H9 (cell line): ENCODE results near the gene ANKRD16. TPM values are rescaled to one million over a fixed set of nuclear protein-coding genes. Genes with fewer than 3 reads are reported as not detected.

Source experiments
- DNase-seq: peaks from one replicate; pipeline ENCODE4 v3.0.0-alpha.2; 2017
- H2AFZ ChIP-seq: one replicate; pipeline ENCODE4 v1.6.1; 2013; ENCODE audit warnings: mild to moderate bottlenecking, low read length, control low read depth, moderate library complexity
- H2AK5ac ChIP-seq: 2 replicates; pipeline ENCODE4 v1.6.1; 2013; ENCODE audit warnings: low read length, control low read depth, mixed read lengths; ENCODE audit not compliant: insufficient read length
- H2BK120ac ChIP-seq: one replicate; pipeline ENCODE4 v1.6.1; 2013; ENCODE audit warnings: low read depth, mild to moderate bottlenecking, low read length, control low read depth, inconsistent platforms; ENCODE audit not compliant: poor library complexity, severe bottlenecking
- H2BK12ac ChIP-seq: 2 replicates; pipeline ENCODE4 v1.6.1; 2013; ENCODE audit warnings: low read length, control low read depth, mixed read lengths, low read depth; ENCODE audit not compliant: insufficient read length
- H2BK15ac ChIP-seq: 2 replicates; pipeline ENCODE4 v1.6.1; 2013; ENCODE audit warnings: low read depth, low read length, control low read depth
- H2BK20ac ChIP-seq: one replicate; pipeline ENCODE4 v1.6.1; 2013; ENCODE audit warnings: low read depth, mild to moderate bottlenecking, low read length, control low read depth, inconsistent platforms; ENCODE audit not compliant: poor library complexity, severe bottlenecking
- H2BK5ac ChIP-seq: 2 replicates; pipeline ENCODE4 v1.6.1; 2013; ENCODE audit warnings: low read length, control low read depth, mixed read lengths; ENCODE audit not compliant: insufficient read length
- H3K14ac ChIP-seq: 2 replicates; pipeline ENCODE4 v1.6.1; 2013; ENCODE audit warnings: low read length, control low read depth; ENCODE audit not compliant: insufficient read depth
- H3K18ac ChIP-seq: 2 replicates; pipeline ENCODE4 v1.6.1; 2013; ENCODE audit warnings: low read depth, mild to moderate bottlenecking, mixed read lengths, low read length, control low read depth; ENCODE audit not compliant: insufficient read length
- H3K23ac ChIP-seq: 2 replicates; pipeline ENCODE4 v1.6.1; 2013; ENCODE audit warnings: low read length, control low read depth, mixed read lengths, low read depth; ENCODE audit not compliant: insufficient read length
- H3K23me2 ChIP-seq: 2 replicates; pipeline ENCODE4 v1.6.1; 2013; ENCODE audit warnings: low read depth, mild to moderate bottlenecking, mixed read lengths, low read length, control low read depth; ENCODE audit not compliant: insufficient read length, poor library complexity, severe bottlenecking
- H3K27ac ChIP-seq: 2 replicates; pipeline ENCODE4 v1.5.1; 2013; ENCODE audit warnings: low read length, control low read depth, mixed read lengths, low read depth; ENCODE audit not compliant: insufficient read length
- H3K27me3 ChIP-seq: 2 replicates; pipeline ENCODE4 v1.6.1; 2013; ENCODE audit warnings: low read length, control low read depth, inconsistent platforms; ENCODE audit not compliant: insufficient read depth
- H3K4ac ChIP-seq: 2 replicates; pipeline ENCODE4 v1.6.1; 2013; ENCODE audit warnings: low read depth, mild to moderate bottlenecking, control low read depth, inconsistent platforms, low read length, moderate library complexity
- H3K4me1 ChIP-seq: 2 replicates; pipeline ENCODE4 v1.6.1; 2013; ENCODE audit warnings: low read length, control low read depth, inconsistent platforms; ENCODE audit not compliant: insufficient read depth
- H3K4me2 ChIP-seq: 2 replicates; pipeline ENCODE4 v1.6.1; 2013; ENCODE audit warnings: low read length, control low read depth, mixed read lengths; ENCODE audit not compliant: insufficient read length, insufficient read depth
- H3K56ac ChIP-seq: 2 replicates; pipeline ENCODE4 v1.6.1; 2013; ENCODE audit warnings: low read depth, mild to moderate bottlenecking, mixed read lengths, low read length, control low read depth; ENCODE audit not compliant: insufficient read length
- H3K79me1 ChIP-seq: 2 replicates; pipeline ENCODE4 v1.6.1; 2013; ENCODE audit warnings: low read depth, mild to moderate bottlenecking, moderate library complexity, low read length, control low read depth, inconsistent platforms; ENCODE audit not compliant: insufficient read depth, poor library complexity, severe bottlenecking
- H3K79me2 ChIP-seq: 2 replicates; pipeline ENCODE4 v1.6.1; 2013; ENCODE audit warnings: low read length, control low read depth, inconsistent platforms; ENCODE audit not compliant: insufficient read depth
- H3K9ac ChIP-seq: 2 replicates; pipeline ENCODE4 v1.6.1; 2013; ENCODE audit warnings: low read length, control low read depth, mixed read lengths; ENCODE audit not compliant: insufficient read length; ENCODE audit errors: extremely low read depth
- H3K9me3 ChIP-seq: one replicate; pipeline ENCODE4 v1.6.1; 2013; ENCODE audit warnings: low read depth, low read length, inconsistent platforms; ENCODE audit not compliant: control insufficient read depth
- H3T11ph ChIP-seq: one replicate; pipeline ENCODE4 v1.6.1; 2013; ENCODE audit warnings: mild to moderate bottlenecking, low read length, control low read depth, inconsistent platforms
- H4K20me1 ChIP-seq: one replicate; pipeline ENCODE4 v1.6.1; 2013; ENCODE audit not compliant: control insufficient read depth, insufficient read length, insufficient read depth
- H4K5ac ChIP-seq: 2 replicates; pipeline ENCODE4 v1.6.1; 2013; ENCODE audit warnings: low read depth, mild to moderate bottlenecking, mixed read lengths, low read length, control low read depth; ENCODE audit not compliant: insufficient read length
- H4K8ac ChIP-seq: replicated peaks from 2 replicates; pipeline ENCODE4 v1.6.1; 2013; ENCODE audit warnings: low read length, control low read depth, mixed read lengths, low read depth; ENCODE audit not compliant: insufficient read length
- H4K91ac ChIP-seq: 2 replicates; pipeline ENCODE4 v1.6.1; 2013; ENCODE audit warnings: low read depth, mild to moderate bottlenecking, moderate library complexity, mixed read lengths, low read length, control low read depth; ENCODE audit not compliant: insufficient read length
- H3K27ac Mint-ChIP-seq, 3 experiments: 2 replicates in 2 of 3; 3 replicates in 1 of 3; pipeline ENCODE4 v1.8.0; 2020 to 2021; ENCODE audit warnings: mixed read lengths in 3 of 3, mild to moderate bottlenecking in 1 of 3, moderate library complexity in 1 of 3
- H3K27me3 Mint-ChIP-seq: 2 replicates; pipeline ENCODE4 v1.8.0; 2021; ENCODE audit warnings: low read depth, mild to moderate bottlenecking, moderate library complexity, mixed read lengths
- H3K36me3 Mint-ChIP-seq, 3 experiments: 2 replicates in 2 of 3; 3 replicates in 1 of 3; pipeline ENCODE4 v1.8.0; 2020 to 2021; ENCODE audit warnings: low read depth in 3 of 3, mixed read lengths in 3 of 3; ENCODE audit not compliant: insufficient read depth in 1 of 3
- H3K4me1 Mint-ChIP-seq, 2 experiments: 2 replicates each; pipeline ENCODE4 v1.8.0; 2020; ENCODE audit warnings: mixed read lengths in 2 of 2
- H3K4me3 Mint-ChIP-seq, 2 experiments: 2 replicates in 1 of 2; 3 replicates in 1 of 2; pipeline ENCODE4 v1.8.0; 2020 to 2021; ENCODE audit warnings: mild to moderate bottlenecking in 2 of 2, mixed read lengths in 2 of 2, moderate library complexity in 1 of 2
- H3K9me3 Mint-ChIP-seq, 2 experiments: 2 replicates in 1 of 2; 3 replicates in 1 of 2; pipeline ENCODE4 v1.8.0; 2020; ENCODE audit warnings: mild to moderate bottlenecking in 2 of 2, mixed read lengths in 2 of 2, moderate library complexity in 1 of 2
- CTCF ChIP-seq: fragments of 200-600 bp; sonication (generic); conservative IDR thresholded peaks from 3 replicates; pipeline ENCODE4 v1.8.0; 2021; ENCODE audit warnings: antibody characterized with exemption, mild to moderate bottlenecking
- WGBS: extraction: QIAGEN DNeasy Blood & Tissue Kit; methylation state at CpG from one replicate; pipeline ENCODE4 v1.1.7; 2013; ENCODE audit warnings: missing lambda C conversion rate, low lambda C conversion rate, mixed read lengths; ENCODE audit not compliant: insufficient read length; ENCODE audit errors: extremely low coverage; 5-methylcytosine and 5-hydroxymethylcytosine counted together
- total RNA-seq: library from RNA; stranded (reverse); gene quantifications from 2 replicates; pipeline ENCODE4 v1.2.1, GENCODE V29; 2021

The ANKRD16 gene
- total RNA-seq, 1 experiment from 2014 or later: 11.4 TPM

GRCh38 chr10:5905854-5906507, 16.3 kb upstream of the ANKRD16 start:
- no peak for DNase-seq
- H2BK20ac ChIP-seq: no peak overlapping the region
- H2AFZ ChIP-seq: no peak overlapping the region
- H4K5ac ChIP-seq: no peak overlapping the region
- no peak overlapping the region for H3K4me3 Mint-ChIP-seq
- H3K9me3 Mint-ChIP-seq: no peaks in the 10 kb centered on the region
- TF ChIP-seq CTCF: no peak
- H3K27me3 ChIP-seq: no peaks in the 10 kb centered on the region
- no peak overlapping the region for H2BK5ac ChIP-seq
- H3K9ac ChIP-seq: no peak overlapping the region
- H3K79me1 ChIP-seq: no peaks in the 10 kb centered on the region
- H4K8ac ChIP-seq: no peak overlapping the region
- H3K14ac ChIP-seq: no peak overlapping the region; the same call in 1 of the 2 replicates
- no peak overlapping the region for H3K4me2 ChIP-seq
- H3K79me2 ChIP-seq: no peaks in the 10 kb centered on the region
- H2AK5ac ChIP-seq: no peak overlapping the region
- no peaks in the 10 kb centered on the region for H3K23me2 ChIP-seq
- H3K56ac ChIP-seq: no peak overlapping the region
- H4K20me1 ChIP-seq: no peaks in the 10 kb centered on the region
- H2BK120ac ChIP-seq: no peak overlapping the region
- H2BK12ac ChIP-seq: no peak overlapping the region
- H3K4me1 ChIP-seq: no peaks in the 10 kb centered on the region
- H3K4ac ChIP-seq: no peak overlapping the region
- no peak overlapping the region for H2BK15ac ChIP-seq
- no peak overlapping the region for H4K91ac ChIP-seq
- no peak overlapping the region for H3K23ac ChIP-seq
- peaks cover 25 to 58% (median 51%) of the 10 kb centered on the region in 3 experiments; a peak in 6 of 7 replicates for H3K36me3 Mint-ChIP-seq
- no peaks in the 10 kb centered on the region for H3K27me3 Mint-ChIP-seq
- WGBS: no CpG with 5 or more reads among the region's 13 CpGs
- no peaks in the 10 kb centered on the region for H3K4me1 Mint-ChIP-seq
- H3K18ac ChIP-seq: no peak overlapping the region
- H3K9me3 ChIP-seq: no peaks in the 10 kb centered on the region
- H3K27ac ChIP-seq: no peak overlapping the region
- no peak overlapping the region; a peak in 1 of 7 replicates for H3K27ac Mint-ChIP-seq
- H3T11ph ChIP-seq: no peak overlapping the region
